ENCODE data around the gene RBM47.
"Not testable (repeated sequence)": the region's sequence is repeated elsewhere in the genome, so short reads cannot be mapped to it uniquely, and the experiment has no call there.

The RBM47 gene

GRCh38 chr4:40437741-40438383, 191.8 kb downstream of the RBM47 start:
- Histone ChIP-seq H3K36me3 (ENCODE audit: insufficient read depth, low read length) (no peaks in the 10 kb centered on the region), H3K9me2 (replicated peaks; ENCODE audit: low read depth, low read length) (no peaks in the 10 kb centered on the region), H3K4me3 (ENCODE audit: low read length, poor library complexity, severe bottlenecking) (no peak overlapping the region), H3K4me2 (ENCODE audit: low read depth, low read length, poor library complexity, severe bottlenecking) (no peak overlapping the region), H3K9me3 (ENCODE audit: insufficient read depth, low read depth, low read length) (no peaks in the 10 kb centered on the region), H3K9ac (ENCODE audit: low read depth, low read length, poor library complexity, severe bottlenecking) (no peak overlapping the region), H3K4me1 (ENCODE audit: insufficient read depth, low read length, poor library complexity, severe bottlenecking) (no peaks in the 10 kb centered on the region), H3K79me2 (ENCODE audit: insufficient read depth, low read length) (no peaks in the 10 kb centered on the region), H2AFZ (ENCODE audit: low read length) (no peak overlapping the region), H3K27me3 (ENCODE audit: insufficient read depth, low read length, poor library complexity, severe bottlenecking) (no peaks in the 10 kb centered on the region), H4K20me1 (ENCODE audit: insufficient read depth, low read length, poor library complexity, severe bottlenecking) (no peaks in the 10 kb centered on the region), H3F3A (ENCODE audit: low read depth) (no peaks in the 10 kb centered on the region)
- TF ChIP-seq EZH2phosphoT487 (IDR thresholded peaks at IDR 0.05; ENCODE audit: borderline replicate concordance), result no peak
- TF ChIP-seq, protein P1, sequence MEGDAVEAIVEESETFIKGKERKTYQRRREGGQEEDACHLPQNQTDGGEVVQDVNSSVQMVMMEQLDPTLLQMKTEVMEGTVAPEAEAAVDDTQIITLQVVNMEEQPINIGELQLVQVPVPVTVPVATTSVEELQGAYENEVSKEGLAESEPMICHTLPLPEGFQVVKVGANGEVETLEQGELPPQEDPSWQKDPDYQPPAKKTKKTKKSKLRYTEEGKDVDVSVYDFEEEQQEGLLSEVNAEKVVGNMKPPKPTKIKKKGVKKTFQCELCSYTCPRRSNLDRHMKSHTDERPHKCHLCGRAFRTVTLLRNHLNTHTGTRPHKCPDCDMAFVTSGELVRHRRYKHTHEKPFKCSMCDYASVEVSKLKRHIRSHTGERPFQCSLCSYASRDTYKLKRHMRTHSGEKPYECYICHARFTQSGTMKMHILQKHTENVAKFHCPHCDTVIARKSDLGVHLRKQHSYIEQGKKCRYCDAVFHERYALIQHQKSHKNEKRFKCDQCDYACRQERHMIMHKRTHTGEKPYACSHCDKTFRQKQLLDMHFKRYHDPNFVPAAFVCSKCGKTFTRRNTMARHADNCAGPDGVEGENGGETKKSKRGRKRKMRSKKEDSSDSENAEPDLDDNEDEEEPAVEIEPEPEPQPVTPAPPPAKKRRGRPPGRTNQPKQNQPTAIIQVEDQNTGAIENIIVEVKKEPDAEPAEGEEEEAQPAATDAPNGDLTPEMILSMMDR (conservative IDR thresholded peaks at IDR 0.05; ENCODE audit: low read length), result no peak

DNA sequence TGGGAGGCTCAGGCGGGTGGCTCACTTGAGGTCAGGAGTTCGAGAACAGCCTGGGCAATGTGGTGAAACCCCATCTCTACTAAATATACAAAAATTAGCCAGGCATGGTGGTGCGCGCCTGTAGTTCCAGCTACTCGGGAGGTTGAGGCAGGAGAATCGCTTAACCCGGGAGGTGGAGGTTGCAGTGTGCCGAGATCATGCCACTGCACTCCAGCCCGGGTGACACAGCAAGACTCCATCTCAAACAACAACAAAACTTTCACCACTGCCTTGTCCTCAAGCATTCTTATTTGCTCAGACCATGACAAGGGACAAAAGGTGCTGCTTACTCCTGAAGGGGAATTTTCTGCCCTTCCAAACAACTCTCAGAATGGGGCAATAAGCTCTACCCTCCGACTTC, 194.4 kb downstream of the RBM47 start:
- H3K27me3 ChIP-seq (ENCODE audit: insufficient read depth, low read length, poor library complexity, severe bottlenecking); H3F3A ChIP-seq (ENCODE audit: low read depth); H3K4me1 ChIP-seq (ENCODE audit: insufficient read depth, low read length, poor library complexity, severe bottlenecking); H3K9ac ChIP-seq (ENCODE audit: low read depth, low read length, poor library complexity, severe bottlenecking); H3K4me2 ChIP-seq (ENCODE audit: low read depth, low read length, poor library complexity, severe bottlenecking); H3K9me3 ChIP-seq (ENCODE audit: insufficient read depth, low read depth, low read length); H3K4me3 ChIP-seq (ENCODE audit: low read length, poor library complexity, severe bottlenecking); H3K79me2 ChIP-seq (ENCODE audit: insufficient read depth, low read length); H3K36me3 ChIP-seq (ENCODE audit: insufficient read depth, low read length); H2AFZ ChIP-seq (ENCODE audit: low read length); H4K20me1 ChIP-seq (ENCODE audit: insufficient read depth, low read length, poor library complexity, severe bottlenecking); H3K9me2 ChIP-seq (replicated peaks; ENCODE audit: low read depth, low read length): not testable (repeated sequence)

- TF ChIP-seq, protein P1 (conservative IDR thresholded peaks at IDR 0.05; ENCODE audit: low read length), result no peak
- no peak for TF ChIP-seq EZH2phosphoT487 (IDR thresholded peaks at IDR 0.05; ENCODE audit: borderline replicate concordance)
- Histone ChIP-seq H3K36me3 (ENCODE audit: insufficient read depth, low read length) (no peaks in the 10 kb centered on the region), H3K4me1 (ENCODE audit: insufficient read depth, low read length, poor library complexity, severe bottlenecking) (no peaks in the 10 kb centered on the region), H3K27me3 (ENCODE audit: insufficient read depth, low read length, poor library complexity, severe bottlenecking) (no peaks in the 10 kb centered on the region), H3K4me3 (ENCODE audit: low read length, poor library complexity, severe bottlenecking) (no peak overlapping the region), H3K4me2 (ENCODE audit: low read depth, low read length, poor library complexity, severe bottlenecking) (no peak overlapping the region), H2AFZ (ENCODE audit: low read length) (no peak overlapping the region), H3K9me2 (replicated peaks; ENCODE audit: low read depth, low read length) (no peaks in the 10 kb centered on the region), H3K9ac (ENCODE audit: low read depth, low read length, poor library complexity, severe bottlenecking) (no peak overlapping the region), H3K9me3 (ENCODE audit: insufficient read depth, low read depth, low read length) (no peaks in the 10 kb centered on the region), H4K20me1 (ENCODE audit: insufficient read depth, low read length, poor library complexity, severe bottlenecking) (no peaks in the 10 kb centered on the region), H3F3A (ENCODE audit: low read depth) (no peaks in the 10 kb centered on the region), H3K79me2 (ENCODE audit: insufficient read depth, low read length) (no peaks in the 10 kb centered on the region)
These were observed 195.5 kb downstream of the RBM47 start for GRCh38 chr4:40434126-40434687.

DNA sequence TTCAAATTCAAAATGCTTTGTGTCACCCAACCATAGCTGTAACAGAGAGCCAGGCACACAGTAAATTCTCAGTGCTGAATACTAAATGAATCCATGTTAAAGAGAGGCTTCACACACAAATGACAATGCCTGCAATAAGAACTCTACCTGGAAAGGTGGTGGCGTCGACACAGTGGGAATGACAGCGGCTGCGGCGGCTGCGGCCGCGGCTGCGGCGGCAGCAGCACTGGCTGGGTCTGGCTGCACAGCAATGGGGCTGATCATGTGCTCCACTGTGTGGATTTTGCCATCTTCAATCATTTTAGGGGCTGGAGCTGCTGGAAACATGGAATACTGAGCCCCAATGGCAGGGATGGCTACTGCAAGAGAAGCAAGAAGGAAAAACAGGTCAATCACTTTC, 197.2 kb downstream of the RBM47 start:
- no peaks in the 10 kb centered on the region for H4K20me1 ChIP-seq (ENCODE audit: insufficient read depth, low read length, poor library complexity, severe bottlenecking)

DNA sequence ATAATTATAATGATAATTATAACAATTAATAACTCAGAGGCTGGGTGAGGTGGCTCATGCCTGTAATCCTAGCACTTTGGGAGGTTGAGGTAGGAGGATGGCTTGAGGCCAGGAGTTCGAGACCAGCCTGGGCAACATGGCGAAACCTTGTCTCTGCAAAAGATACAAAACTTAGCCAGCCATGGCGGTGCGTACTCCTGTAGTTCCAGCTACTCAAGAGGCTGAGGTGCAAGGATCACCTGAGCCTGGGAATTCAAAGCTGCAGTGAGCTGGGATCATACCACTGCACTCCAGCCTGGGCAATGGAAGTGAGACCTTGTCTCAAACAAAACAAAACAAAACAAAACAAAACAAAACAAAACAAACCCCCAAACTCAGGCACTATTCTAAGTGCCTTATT, 201.8 kb downstream of the RBM47 start:
- not testable (repeated sequence) for H3K9me2 ChIP-seq (replicated peaks; ENCODE audit: low read depth, low read length); H3F3A ChIP-seq (ENCODE audit: low read depth); H4K20me1 ChIP-seq (ENCODE audit: insufficient read depth, low read length, poor library complexity, severe bottlenecking); H3K9ac ChIP-seq (ENCODE audit: low read depth, low read length, poor library complexity, severe bottlenecking); H3K36me3 ChIP-seq (ENCODE audit: insufficient read depth, low read length); H3K4me2 ChIP-seq (ENCODE audit: low read depth, low read length, poor library complexity, severe bottlenecking); H3K4me3 ChIP-seq (ENCODE audit: low read length, poor library complexity, severe bottlenecking); H2AFZ ChIP-seq (ENCODE audit: low read length); H3K27me3 ChIP-seq (ENCODE audit: insufficient read depth, low read length, poor library complexity, severe bottlenecking); H3K9me3 ChIP-seq (ENCODE audit: insufficient read depth, low read depth, low read length); H3K79me2 ChIP-seq (ENCODE audit: insufficient read depth, low read length); H3K4me1 ChIP-seq (ENCODE audit: insufficient read depth, low read length, poor library complexity, severe bottlenecking)

More for the DNA sequence above, 197.2 kb downstream of the RBM47 start:
- no peak overlapping the region for H3K9ac ChIP-seq (ENCODE audit: low read depth, low read length, poor library complexity, severe bottlenecking)
- H3K9me3 ChIP-seq (ENCODE audit: insufficient read depth, low read depth, low read length), result no peaks in the 10 kb centered on the region
- no peak overlapping the region for H2AFZ ChIP-seq (ENCODE audit: low read length)
- no peaks in the 10 kb centered on the region for H3K36me3 ChIP-seq (ENCODE audit: insufficient read depth, low read length)
- no peaks in the 10 kb centered on the region for H3K79me2 ChIP-seq (ENCODE audit: insufficient read depth, low read length)
- H3K4me1 ChIP-seq (ENCODE audit: insufficient read depth, low read length, poor library complexity, severe bottlenecking), result no peaks in the 10 kb centered on the region
- H3F3A ChIP-seq (ENCODE audit: low read depth), result no peaks in the 10 kb centered on the region
- H3K4me2 ChIP-seq (ENCODE audit: low read depth, low read length, poor library complexity, severe bottlenecking), result no peak overlapping the region
- H3K9me2 ChIP-seq (replicated peaks; ENCODE audit: low read depth, low read length), result no peaks in the 10 kb centered on the region
- H3K4me3 ChIP-seq (ENCODE audit: low read length, poor library complexity, severe bottlenecking), result no peak overlapping the region
- TF ChIP-seq, protein P1 (conservative IDR thresholded peaks at IDR 0.05; ENCODE audit: low read length), result no peak
- TF ChIP-seq EZH2phosphoT487 (IDR thresholded peaks at IDR 0.05; ENCODE audit: borderline replicate concordance), result no peak
- H3K27me3 ChIP-seq (ENCODE audit: insufficient read depth, low read length, poor library complexity, severe bottlenecking), result no peaks in the 10 kb centered on the region

All from Loucy (cell line).